HG03521 (cell line): ENCODE measurements around the gene CDC42EP1.
"Not testable (repeated sequence)": the region's sequence is repeated elsewhere in the genome, so short reads cannot be mapped to it uniquely, and the experiment has no call there.

ENCODE experiments used
- ATAC-seq: cut with Tn5 transposase; IDR thresholded peaks from one replicate; pipeline ENCODE4 v1.9.1; 2021; ENCODE audit warnings: mild to moderate bottlenecking, moderate library complexity; ENCODE audit not compliant: unreplicated experiment

The CDC42EP1 gene

GRCh38 chr22:37559901-37560607 lies at the start of gene CDC42EP1:
Gene CDC42EP1 (plus strand): TSS chr22:37560480. CDS start chr22:37566350, 5,870 bp downstream.
- ATAC-seq, result no peak

- no peak for ATAC-seq
Measured at GRCh38 chr22:37511395-37512104, 48.7 kb upstream of the CDC42EP1 start.

- no peak for ATAC-seq
Measured at GRCh38 chr22:37514526-37515051, 45.7 kb upstream of the CDC42EP1 start.

GRCh38 chr22:37515901-37516300 lies 44.4 kb upstream of the CDC42EP1 start:
- ATAC-seq, result no peak

- no peak for ATAC-seq
Measured at GRCh38 chr22:37516456-37516855, 43.8 kb upstream of the CDC42EP1 start.

GRCh38 chr22:37517826-37518450 lies 42.3 kb upstream of the CDC42EP1 start:
- ATAC-seq, result no peak

- no peak for ATAC-seq
Measured at GRCh38 chr22:37518509-37519267, 41.6 kb upstream of the CDC42EP1 start.

- no peak for ATAC-seq
Measured at GRCh38 chr22:37519268-37520195, 40.7 kb upstream of the CDC42EP1 start, which contains the start of gene CARD10. Gene CARD10 (minus strand): TSS chr22:37519415. CDS start chr22:37519200, 215 bp downstream.

- ATAC-seq, result no peak
Measured at GRCh38 chr22:37520776-37521191, 39.5 kb upstream of the CDC42EP1 start.

- ATAC-seq, result no peak
Measured at GRCh38 chr22:37521236-37521739, 39.0 kb upstream of the CDC42EP1 start.

GRCh38 chr22:37522482-37522881 lies 37.8 kb upstream of the CDC42EP1 start:
- no peak for ATAC-seq

GRCh38 chr22:37525073-37525745 lies 35.1 kb upstream of the CDC42EP1 start:
- no peak for ATAC-seq

GRCh38 chr22:37525746-37526350 lies 34.4 kb upstream of the CDC42EP1 start:
- ATAC-seq, result no peak

GRCh38 chr22:37526376-37526775 lies 33.9 kb upstream of the CDC42EP1 start:
- ATAC-seq, result no peak

GRCh38 chr22:37527081-37527752 lies 33.1 kb upstream of the CDC42EP1 start:
- ATAC-seq, result not testable (repeated sequence)

GRCh38 chr22:37527952-37528351 lies 32.3 kb upstream of the CDC42EP1 start:
- ATAC-seq, result not testable (repeated sequence)

- no peak for ATAC-seq
Measured at GRCh38 chr22:37529652-37530345, 30.5 kb upstream of the CDC42EP1 start.
